ENCODE measurements around the gene C12orf42. TPM values are rescaled to one million over a fixed set of nuclear protein-coding genes. Genes with fewer than 3 reads are reported as not detected.

The C12orf42 gene
- total and polyA plus RNA-seq, 10 of the 15 experiments (the other 5 are each of a cell fraction or from before 2014, with no cell fraction given), result 1.4 to 7.0 (median 2.4) TPM

DNA sequence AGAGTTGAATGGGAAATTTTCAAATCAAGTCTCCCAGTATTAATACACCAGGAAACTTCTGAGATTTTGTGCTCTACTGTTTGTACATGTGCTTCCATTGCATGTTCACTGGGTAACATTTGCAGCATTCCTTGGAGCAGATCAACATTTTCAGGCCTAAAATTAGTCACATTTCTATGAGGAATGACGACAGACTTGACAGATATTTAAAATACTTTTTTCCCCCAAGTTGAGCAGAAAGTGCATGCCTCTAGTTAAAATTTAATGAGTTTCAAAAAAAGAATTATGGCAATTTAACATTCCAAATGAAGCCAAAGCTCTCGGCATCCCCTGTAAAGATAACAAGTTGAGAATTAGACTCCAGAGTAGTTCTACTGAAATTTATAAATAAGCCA, 72.3 kb downstream of the C12orf42 start:
- ATAC-seq (no peak), FAIRE-seq (no peak), DNase-seq (ENCODE audit: low read depth, low spot score) (no peak)
- H3K9me3 ChIP-seq (replicated peaks; ENCODE audit: control insufficient read depth, insufficient read depth, low read length), result peaks cover 2% of the 10 kb centered on the region; the same call in 2 of the 3 replicates
- H2AFZ ChIP-seq (ENCODE audit: control insufficient read depth, low read depth, low read length), result no peak overlapping the region
- no peak overlapping the region for H3K9ac ChIP-seq (ENCODE audit: control insufficient read depth, insufficient read depth, low read length)
- CTCF ChIA-PET, result interaction anchor here (1.3 to 1.6 kb wide), 3 partner anchors 10 to 73 kb away, joined by 3 to 4 read pairs (median 3); no protein-coding TSS in a partner anchor
- H3K27me3 ChIP-seq (replicated peaks in 1 of 2; ENCODE audit: control insufficient read depth in 2 of 2, insufficient read depth in 2 of 2, low read length in 1 of 2), result no peaks in the 10 kb centered on the region
- H3K27ac ChIP-seq (ENCODE audit: control insufficient read depth, insufficient read depth), result no peak overlapping the region
- no TSS peak for BruUV-seq (replicated peaks)
- SMC1A ChIA-PET (ENCODE audit: uncharacterized antibody, unreplicated experiment), result interaction anchor here (0.9 kb wide), 1 partner anchor 13 kb away, joined by 4 read pairs; no protein-coding TSS in a partner anchor
- TF ChIP-seq SREBF1 (IDR thresholded peaks at IDR 0.05; ENCODE audit: low read length), result no peak
- TF ChIP-seq E2F8 (IDR thresholded peaks at IDR 0.05; ENCODE audit: low read depth, partially characterized antibody), result no peak
- TF ChIP-seq IRF4 (IDR thresholded peaks at IDR 0.05; ENCODE audit: low read depth, low read length), result no peak
- TF ChIP-seq EZH2 (IDR thresholded peaks at IDR 0.05; ENCODE audit: borderline replicate concordance, control insufficient read depth, low read depth, low read length), result no peak
- TF ChIP-seq YY1 (IDR thresholded peaks at IDR 0.05; ENCODE audit: low read depth, low read length), result no peak
- no peak for TF ChIP-seq HDAC6 (IDR thresholded peaks at IDR 0.05; ENCODE audit: unreplicated experiment)
- TF ChIP-seq ASH2L (IDR thresholded peaks at IDR 0.05; ENCODE audit: borderline replicate concordance, low read depth), result no peak
- no peak for TF ChIP-seq YBX1 (IDR thresholded peaks at IDR 0.05)
- TF ChIP-seq NRF1 (conservative IDR thresholded peaks at IDR 0.05; ENCODE audit: low read depth, low read length), result no peak
- no peak for TF ChIP-seq FOXK2 (IDR thresholded peaks at IDR 0.05)
- TF ChIP-seq MTA3 (IDR thresholded peaks at IDR 0.05; ENCODE audit: borderline replicate concordance, low read length), result no peak
- TF ChIP-seq ATF7 (IDR thresholded peaks at IDR 0.05; ENCODE audit: low read depth), result no peak
- TF ChIP-seq PML (IDR thresholded peaks at IDR 0.05; ENCODE audit: low read length), result no peak
- no peak for TF ChIP-seq CEBPB (IDR thresholded peaks at IDR 0.05; ENCODE audit: borderline replicate concordance in 1 of 2, low read depth in 2 of 2, low read length in 2 of 2)
- TF ChIP-seq KLF5 (IDR thresholded peaks at IDR 0.05; ENCODE audit: partially characterized antibody), result no peak
- no peak overlapping the region for H3K4me2 ChIP-seq (ENCODE audit: control insufficient read depth, insufficient read depth)
- no peaks in the 10 kb centered on the region for H4K20me1 ChIP-seq (ENCODE audit: control insufficient read depth, insufficient read depth)
- no peaks in the 10 kb centered on the region for H3K4me1 ChIP-seq (ENCODE audit: control insufficient read depth, insufficient read depth, low read length)
- no peak overlapping the region for H3K4me3 ChIP-seq
- POLR2A ChIA-PET, result no interaction called here
- RAD21 ChIA-PET (ENCODE audit: unreplicated experiment), result no interaction called here
- intact Hi-C loops (cut with micrococcal nuclease; ENCODE audit: unreplicated experiment), result no loop called here
- no peaks in the 10 kb centered on the region for H3K79me2 ChIP-seq (ENCODE audit: control insufficient read depth, insufficient read depth, low read length)
- no peaks in the 10 kb centered on the region; a peak in 1 of 4 replicates for H3K36me3 ChIP-seq (ENCODE audit: control insufficient read depth in 2 of 2, insufficient read depth in 2 of 2, low read length in 1 of 2)
- WGBS (ENCODE audit: insufficient coverage, insufficient replicate concordance, low lambda C conversion rate, missing lambda C conversion rate), result 41% methylated on average over 2 of the region's 2 CpGs
- in situ Hi-C loops (cut with MboI), result no loop called here

Measured in GM12878 (cell line).